ENCODE measurements around the gene AAGAB.

Gene AAGAB

GRCh38 chr15:67253101-67253500, 1.4 kb downstream of the AAGAB start:
- no peak for DNase-seq

GRCh38 chr15:67251318-67251717, 3.1 kb downstream of the AAGAB start:
- DNase-seq: no peak

- DNase-seq: no peak
Measured at GRCh38 chr15:67249830-67250229, 4.6 kb downstream of the AAGAB start.

GRCh38 chr15:67248011-67248505, 6.4 kb downstream of the AAGAB start:
- no peak for DNase-seq

GRCh38 chr15:67246606-67247005, 7.9 kb downstream of the AAGAB start:
- DNase-seq: peak in 1 of 2 donors; percentile 9

GRCh38 chr15:67244971-67245478, 9.4 kb downstream of the AAGAB start:
- DNase-seq: no peak

- no peak for DNase-seq
Measured at GRCh38 chr15:67242708-67243111, 11.8 kb downstream of the AAGAB start.

- DNase-seq: peak in 1 of 2 donors; percentile 42
Measured at GRCh38 chr15:67241132-67241855, 13.2 kb downstream of the AAGAB start.

GRCh38 chr15:67240235-67241131, 14.0 kb downstream of the AAGAB start:
- peak in 1 of 2 donors; percentile 52 for DNase-seq

- DNase-seq: no peak
Measured at GRCh38 chr15:67232591-67232990, 21.9 kb downstream of the AAGAB start.

- DNase-seq: no peak
Measured at GRCh38 chr15:67230504-67230903, 24.0 kb downstream of the AAGAB start.

- DNase-seq: peak in 1 of 2 donors; percentile 7
Measured at GRCh38 chr15:67228286-67228685, 26.2 kb downstream of the AAGAB start.

- DNase-seq: no peak
Measured at GRCh38 chr15:67227846-67228245, 26.6 kb downstream of the AAGAB start.

- DNase-seq: no peak
Measured at GRCh38 chr15:67227431-67227830, 27.0 kb downstream of the AAGAB start.

GRCh38 chr15:67225336-67225735, 29.1 kb downstream of the AAGAB start:
- no peak for DNase-seq

GRCh38 chr15:67224889-67225288, 29.6 kb downstream of the AAGAB start:
- DNase-seq: no peak

- DNase-seq: no peak
Measured at GRCh38 chr15:67219288-67219687, 35.2 kb downstream of the AAGAB start.

GRCh38 chr15:67218428-67218827, 36.0 kb downstream of the AAGAB start:
- no peak for DNase-seq

- DNase-seq: no peak
Measured at GRCh38 chr15:67216859-67217258, 37.6 kb downstream of the AAGAB start.

- no peak for DNase-seq
Measured at GRCh38 chr15:67215102-67215501, 39.4 kb downstream of the AAGAB start.

- DNase-seq: no peak
Measured at GRCh38 chr15:67212684-67213367, 41.6 kb downstream of the AAGAB start.

- DNase-seq: no peak
Measured at GRCh38 chr15:67210555-67211168, 43.8 kb downstream of the AAGAB start.

GRCh38 chr15:67208396-67208795, 46.1 kb downstream of the AAGAB start:
- DNase-seq: no peak
